ENCODE results near the gene TTF1.

TTF1 gene

GRCh38 chr9:132366481-132366880 lies 40.2 kb downstream of the TTF1 start:
- DNase-seq (ENCODE audit: low read depth), result no peak

- DNase-seq (ENCODE audit: low read depth), result no peak
Observed at GRCh38 chr9:132365986-132366385, 40.7 kb downstream of the TTF1 start.

GRCh38 chr9:132364068-132364467 lies 42.6 kb downstream of the TTF1 start:
- DNase-seq (ENCODE audit: low read depth), result no peak

GRCh38 chr9:132357764-132358163 lies 48.9 kb downstream of the TTF1 start:
- no peak for DNase-seq (ENCODE audit: low read depth)

GRCh38 chr9:132356324-132356924 lies 50.2 kb downstream of the TTF1 start:
- DNase-seq (ENCODE audit: low read depth), result no peak

- DNase-seq (ENCODE audit: low read depth), result peak; percentile 89
Observed at GRCh38 chr9:132354637-132355355, 51.8 kb downstream of the TTF1 start, which contains the start of gene SETX. SETX (minus strand) TSS chr9:132354986; CDS start chr9:132349428, 5,558 bp downstream.

GRCh38 chr9:132351404-132352045 lies 55.1 kb downstream of the TTF1 start:
- DNase-seq (ENCODE audit: low read depth), result no peak

- no peak for DNase-seq (ENCODE audit: low read depth)
Observed at GRCh38 chr9:132350861-132351315, 55.8 kb downstream of the TTF1 start.

GRCh38 chr9:132348676-132349075 lies 58.0 kb downstream of the TTF1 start:
- DNase-seq (ENCODE audit: low read depth), result no peak

GRCh38 chr9:132346177-132346576 lies 60.5 kb downstream of the TTF1 start:
- DNase-seq (ENCODE audit: low read depth), result no peak

- DNase-seq (ENCODE audit: low read depth), result no peak
Observed at GRCh38 chr9:132341177-132341840, 65.3 kb downstream of the TTF1 start.

GRCh38 chr9:132334364-132334763 lies 72.3 kb downstream of the TTF1 start:
- DNase-seq (ENCODE audit: low read depth), result no peak

- DNase-seq (ENCODE audit: low read depth), result no peak
Observed at GRCh38 chr9:132333556-132333955, 73.1 kb downstream of the TTF1 start.

- DNase-seq (ENCODE audit: low read depth), result no peak
Observed at GRCh38 chr9:132328580-132328979, 78.1 kb downstream of the TTF1 start.

GRCh38 chr9:132327537-132327936 lies 79.1 kb downstream of the TTF1 start:
- no peak for DNase-seq (ENCODE audit: low read depth)
